Fibroblast of gingiva (primary cell): ENCODE results near the gene CRTC2.
A peak's percentile ranks its signal among the peaks of the same experiment; 100 is the strongest.

Experiments
- DNase-seq: peaks from one replicate; pipeline ENCODE4 v3.0.0-alpha.2; 2011; ENCODE audit warnings: low read depth

Gene CRTC2

GRCh38 chr1:153945795-153946621 lies 12.4 kb downstream of the CRTC2 start:
- DNase-seq, result peak; percentile 84

DNA sequence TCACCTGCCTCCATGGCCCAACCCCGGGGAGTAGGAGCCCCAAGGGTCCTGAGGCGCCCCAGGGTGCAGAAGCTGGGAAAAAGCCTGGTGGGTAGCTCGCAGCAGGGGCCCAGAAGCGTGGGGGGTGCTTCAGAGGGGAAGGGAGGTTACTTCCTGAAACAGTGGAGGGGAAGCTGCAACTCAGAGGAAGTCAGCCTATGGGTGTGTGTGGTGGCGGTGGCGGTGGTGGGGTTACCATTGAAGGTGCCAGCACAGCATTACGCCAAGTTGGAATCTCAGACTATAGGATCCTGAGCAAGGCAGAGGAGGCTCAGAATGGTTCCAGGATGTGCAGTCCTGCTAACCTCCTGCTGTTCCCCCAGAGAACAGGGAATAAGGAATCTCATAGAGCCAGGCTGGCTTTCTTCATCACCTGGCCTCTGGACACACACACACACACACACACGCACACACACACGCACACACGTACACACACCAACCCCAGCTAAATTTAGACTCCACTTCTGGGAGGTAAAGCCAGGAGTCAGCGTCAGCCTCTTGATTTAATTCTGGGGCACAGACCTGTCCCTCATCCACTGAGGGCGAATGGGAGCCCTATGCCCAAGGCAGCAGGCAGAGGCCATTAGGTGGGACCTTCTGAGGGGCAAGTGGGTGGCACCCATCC lies 13.1 kb downstream of the CRTC2 start:
- DNase-seq, result peak; percentile 53

DNA sequence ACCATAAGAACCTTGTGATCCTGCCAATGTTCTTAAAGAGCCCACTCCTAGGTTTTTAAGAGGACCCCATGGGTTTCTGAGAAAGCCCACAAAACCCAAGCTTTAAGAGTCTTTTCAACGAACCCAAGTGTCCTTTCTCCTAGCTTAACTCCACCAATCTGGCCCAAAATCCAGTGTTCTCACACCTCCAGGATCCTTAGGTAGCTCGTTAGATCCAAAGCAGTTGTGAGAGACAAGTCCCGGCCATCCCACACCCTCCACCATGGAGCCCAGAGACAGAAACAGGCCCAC lies 13.6 kb downstream of the CRTC2 start:
- DNase-seq, result no peak

- no peak for DNase-seq
Measured at GRCh38 chr1:153944005-153944826, 14.2 kb downstream of the CRTC2 start.

DNA sequence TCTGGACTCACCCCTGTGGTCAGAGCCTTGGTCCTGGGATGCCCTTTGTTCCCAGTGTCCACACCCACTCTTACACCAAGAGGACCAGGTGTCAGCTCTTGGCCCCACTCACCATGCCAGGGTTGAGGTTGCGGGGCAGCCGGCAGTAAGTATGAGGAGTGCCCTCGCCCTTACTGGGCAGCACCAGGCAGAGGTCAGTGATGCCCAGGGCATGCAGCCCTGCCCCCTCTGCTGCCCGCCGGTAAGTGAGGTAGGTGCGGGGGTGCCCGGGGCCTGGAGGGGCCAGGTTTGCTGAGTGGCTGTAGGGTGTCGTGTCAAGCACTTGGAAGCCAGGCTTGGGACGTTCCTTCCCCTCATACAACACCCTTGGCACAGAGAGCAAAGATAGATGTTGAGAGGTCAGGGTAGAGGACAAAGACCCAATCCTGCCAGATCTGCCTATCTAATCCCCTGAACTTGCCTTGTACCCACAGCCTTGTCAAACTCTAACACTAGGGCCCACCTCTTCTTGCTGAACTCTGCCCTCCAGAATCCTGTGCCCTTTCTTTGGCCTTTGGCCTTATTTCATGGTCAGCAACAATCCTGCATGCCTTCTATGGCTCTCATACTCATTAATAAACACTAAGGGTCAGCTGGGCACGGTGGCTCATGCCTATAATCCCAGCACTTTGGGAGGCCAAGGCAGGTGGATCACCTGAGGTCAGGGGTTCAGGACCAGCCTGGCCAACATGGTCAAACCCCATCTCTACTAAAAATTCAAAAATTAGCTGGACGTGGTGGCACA lies 15.5 kb downstream of the CRTC2 start:
- no peak for DNase-seq

DNA sequence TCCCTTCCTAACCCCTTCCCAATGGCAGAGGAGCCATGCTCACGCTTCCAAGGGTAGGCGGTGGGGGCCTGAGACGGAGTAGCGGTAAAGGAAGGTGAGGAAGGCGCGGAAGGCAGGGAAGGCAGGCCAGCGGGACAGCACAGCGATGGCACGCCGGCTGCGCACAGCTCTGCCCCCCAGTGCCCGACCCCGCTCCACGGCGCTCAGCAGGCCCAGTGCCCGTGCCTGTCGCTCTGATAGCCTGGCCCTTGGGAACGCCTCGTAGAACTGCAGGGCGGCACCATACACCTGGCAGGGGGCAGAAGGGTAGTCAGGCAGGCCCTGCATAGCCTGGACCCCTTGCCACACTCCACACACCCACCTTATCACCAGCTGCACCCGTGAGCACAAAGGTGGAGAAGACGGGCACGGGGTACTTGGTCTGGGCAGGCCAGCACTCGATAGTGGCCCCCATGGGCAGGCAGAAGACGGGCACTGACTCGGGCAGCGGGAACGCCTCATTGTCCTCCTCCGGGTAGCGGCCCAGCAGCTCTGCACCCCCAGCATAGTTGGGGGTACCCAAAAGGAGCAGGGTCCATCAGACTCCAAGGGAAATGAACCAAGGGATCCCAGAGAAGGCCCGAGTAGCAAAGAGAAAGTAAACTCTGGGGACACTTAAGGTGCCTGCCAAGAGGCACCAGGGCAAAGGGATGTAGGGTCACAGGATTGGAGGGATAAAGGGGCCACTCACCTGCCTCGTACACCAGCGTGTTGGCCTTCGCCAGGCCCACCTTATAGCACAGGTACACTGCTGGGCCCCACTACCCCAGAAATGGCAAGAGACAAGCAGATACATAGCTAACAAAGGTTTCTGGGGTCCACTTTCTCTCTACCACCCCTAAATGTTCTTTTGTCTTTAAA lies 16.3 kb downstream of the CRTC2 start:
- DNase-seq, result no peak

GRCh38 chr1:153940756-153941155 lies 17.7 kb downstream of the CRTC2 start:
- DNase-seq, result no peak

DNA sequence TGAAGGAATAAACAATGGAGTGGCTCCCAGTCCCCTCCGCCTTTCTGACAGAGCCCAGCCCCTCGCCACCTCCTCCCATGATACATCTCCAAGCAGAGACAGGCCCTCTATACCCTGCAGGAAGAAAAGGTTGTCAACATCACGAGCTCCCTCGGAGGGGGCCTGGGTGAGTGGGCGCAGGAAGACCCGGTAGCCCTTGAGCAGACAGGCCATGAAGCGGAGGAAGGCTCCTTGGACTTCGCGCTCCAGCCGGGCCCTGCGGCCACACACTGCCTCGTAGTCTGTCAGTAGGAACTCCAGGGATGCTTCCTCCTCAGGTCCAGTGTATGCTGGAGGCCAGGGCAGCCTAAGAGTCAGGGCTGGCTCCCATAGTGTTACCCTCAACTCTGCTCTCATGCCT lies 18.9 kb downstream of the CRTC2 start:
- DNase-seq, result no peak

DNA sequence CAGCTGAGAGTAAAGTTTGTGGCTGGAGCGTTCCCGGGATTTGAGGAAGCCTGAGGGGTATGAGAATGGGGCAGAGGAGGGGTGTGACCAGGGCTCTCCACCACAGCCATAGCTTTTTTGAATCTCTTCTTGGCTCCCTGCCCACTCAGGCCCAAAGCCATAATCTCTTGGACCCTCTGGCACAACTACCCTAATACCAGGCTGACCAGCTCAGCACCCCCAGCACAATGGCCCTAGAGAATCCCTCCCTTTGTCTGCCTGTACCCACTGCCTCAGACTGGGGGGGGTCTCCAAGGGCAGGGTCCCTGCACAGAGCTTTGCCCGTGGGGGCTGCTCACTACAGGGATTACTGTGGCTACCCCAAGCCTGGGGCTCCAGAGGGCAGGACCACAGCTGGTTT lies 19.4 kb downstream of the CRTC2 start:
- DNase-seq, result no peak

- DNase-seq, result no peak
Measured at GRCh38 chr1:153937331-153937730, 21.1 kb downstream of the CRTC2 start.

DNA sequence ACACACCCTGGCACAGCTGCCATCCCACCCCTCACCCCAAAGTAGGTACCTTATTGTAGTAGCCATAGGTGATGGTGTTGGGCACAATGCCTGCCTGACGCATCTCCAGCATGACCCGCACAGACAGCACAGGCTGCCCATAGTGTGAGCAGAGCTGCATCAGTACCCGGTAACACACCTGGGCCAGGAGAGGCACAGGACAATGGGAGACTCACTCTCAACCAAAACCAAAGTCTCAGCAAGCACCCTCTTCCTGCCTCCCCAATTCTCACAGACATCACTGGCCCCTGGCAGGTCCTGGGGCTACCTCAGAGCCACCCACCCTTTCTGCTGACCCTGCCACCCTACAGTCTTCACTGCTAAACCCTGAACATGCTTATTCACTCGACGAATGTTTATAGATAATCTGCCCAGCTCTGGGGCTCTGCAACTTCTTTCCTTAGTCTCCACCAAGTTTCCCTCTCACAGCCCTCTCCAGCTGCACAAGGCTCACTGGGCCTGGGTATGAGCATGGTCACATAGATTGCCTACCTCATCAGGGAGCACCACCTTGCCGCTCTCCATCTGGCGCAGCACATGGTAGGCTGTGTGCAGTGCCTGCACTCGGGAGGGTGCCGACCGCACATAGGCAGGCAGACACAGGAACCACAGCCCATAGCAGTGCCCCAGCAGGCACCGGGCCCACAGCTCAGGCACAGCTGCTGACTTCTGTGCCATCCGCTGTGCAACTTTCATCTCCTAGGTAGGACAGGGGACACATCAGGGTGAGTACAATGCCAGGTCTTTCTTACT lies 22.2 kb downstream of the CRTC2 start:
- DNase-seq, result no peak

DNA sequence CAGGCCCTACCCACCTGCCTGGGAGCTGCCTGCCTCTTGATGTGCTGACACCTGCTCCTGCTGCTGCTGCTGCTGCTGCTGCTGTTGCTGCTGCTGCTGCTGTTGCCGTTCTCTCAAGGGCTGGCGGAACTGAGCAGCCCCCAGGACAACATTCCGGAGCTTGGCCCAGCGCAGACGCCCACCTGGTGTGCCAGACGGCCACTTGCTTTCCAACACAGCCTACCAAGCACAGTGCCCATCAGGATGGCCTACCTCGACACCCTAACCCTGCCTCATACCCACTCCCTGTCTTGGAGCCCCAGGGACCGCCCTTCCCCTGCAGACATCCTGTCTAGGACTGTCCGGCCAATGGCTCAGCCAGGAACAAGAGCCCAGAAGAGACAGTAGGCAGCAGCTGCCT lies 23.7 kb downstream of the CRTC2 start:
- no peak for DNase-seq

GRCh38 chr1:153933955-153934354 lies 24.5 kb downstream of the CRTC2 start:
- no peak for DNase-seq

- no peak for DNase-seq
Measured at GRCh38 chr1:153933430-153933829, 25.0 kb downstream of the CRTC2 start.

DNA sequence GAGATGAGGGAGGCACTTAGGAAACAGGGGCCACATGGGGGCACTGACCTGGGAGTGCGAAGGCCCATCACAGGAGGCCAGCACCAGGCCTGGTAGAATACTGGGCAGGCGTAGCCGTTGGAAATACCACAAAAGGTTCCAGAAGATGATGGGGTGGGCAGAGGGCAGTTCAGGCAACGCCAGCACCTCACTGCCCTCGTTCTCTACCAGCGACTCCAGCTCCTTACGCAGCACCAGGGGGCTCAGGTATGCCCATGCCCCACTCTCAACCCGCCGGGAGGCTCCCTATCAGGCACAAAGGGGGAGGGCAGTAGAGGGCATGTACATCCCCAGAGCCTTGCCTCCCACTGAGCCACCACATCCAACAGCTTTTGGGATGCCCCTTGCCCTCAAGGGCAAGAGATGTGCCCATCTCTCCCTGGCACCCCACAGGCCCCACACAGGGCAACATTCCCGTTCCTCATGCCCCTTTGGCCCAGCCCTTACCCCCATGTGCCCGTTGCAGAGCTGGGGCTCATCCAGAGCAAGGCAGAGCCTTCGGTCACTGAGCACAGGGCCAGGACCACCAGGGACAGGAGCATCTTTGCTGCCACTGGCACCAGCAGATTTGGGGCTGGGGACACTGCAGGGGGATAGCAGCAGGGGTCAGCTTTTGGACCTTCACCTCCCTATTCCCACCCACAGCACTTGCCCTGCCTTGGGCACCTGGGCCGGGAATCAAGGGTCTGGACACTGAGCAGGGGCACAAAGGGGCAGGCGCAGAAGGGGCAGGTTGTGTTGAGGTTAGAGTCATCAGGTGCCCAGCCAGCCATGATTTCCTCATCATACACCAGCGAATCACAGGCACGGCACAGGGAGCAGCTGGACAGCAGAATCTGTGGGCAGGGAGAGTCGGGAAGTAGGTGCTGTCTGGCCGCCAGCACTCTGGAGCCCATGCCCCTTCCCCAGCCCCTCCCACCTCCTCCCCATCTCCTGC lies 26.0 kb downstream of the CRTC2 start:
- no peak for DNase-seq

- DNase-seq, result no peak
Measured at GRCh38 chr1:153929981-153930948, 28.1 kb downstream of the CRTC2 start.

GRCh38 chr1:153929426-153929825 lies 29.0 kb downstream of the CRTC2 start:
- DNase-seq, result no peak

DNA sequence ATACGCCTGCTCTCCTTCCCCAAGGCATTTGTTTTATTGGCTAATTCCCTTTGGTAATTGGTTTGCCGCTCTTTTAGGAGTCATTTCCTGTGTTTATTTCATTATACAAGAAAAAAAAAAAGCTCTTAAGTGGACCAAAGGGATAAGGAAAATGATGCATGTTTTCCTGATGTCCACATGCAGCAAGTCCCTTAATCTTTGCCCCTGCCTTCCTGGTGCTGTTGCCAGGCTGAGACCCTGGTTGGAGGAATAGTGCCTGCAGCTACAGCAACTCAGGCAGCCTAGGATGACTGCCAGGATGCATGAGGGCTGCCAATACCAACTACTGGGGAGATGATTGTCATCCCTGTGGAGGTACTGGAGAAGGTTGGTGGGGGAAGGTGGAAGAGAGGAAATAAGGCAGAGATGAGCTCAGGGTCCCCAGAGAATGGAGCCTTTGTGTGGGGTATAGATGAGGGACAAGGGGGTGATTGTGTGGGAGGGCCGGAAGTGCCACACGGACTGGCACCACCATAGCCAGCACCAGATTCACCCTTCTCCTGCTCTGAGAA lies 29.5 kb downstream of the CRTC2 start:
- peak; percentile 50 for DNase-seq
